SK-N-DZ (cell line): ENCODE measurements around the gene DNAJB14.
A peak's percentile ranks its signal among the peaks of the same experiment; 100 is the strongest.

Experiments used
- DNase-seq: peaks from one replicate; pipeline ENCODE4 v3.0.0-alpha.2; 2015; ENCODE audit warnings: low spot score

Gene DNAJB14

DNA sequence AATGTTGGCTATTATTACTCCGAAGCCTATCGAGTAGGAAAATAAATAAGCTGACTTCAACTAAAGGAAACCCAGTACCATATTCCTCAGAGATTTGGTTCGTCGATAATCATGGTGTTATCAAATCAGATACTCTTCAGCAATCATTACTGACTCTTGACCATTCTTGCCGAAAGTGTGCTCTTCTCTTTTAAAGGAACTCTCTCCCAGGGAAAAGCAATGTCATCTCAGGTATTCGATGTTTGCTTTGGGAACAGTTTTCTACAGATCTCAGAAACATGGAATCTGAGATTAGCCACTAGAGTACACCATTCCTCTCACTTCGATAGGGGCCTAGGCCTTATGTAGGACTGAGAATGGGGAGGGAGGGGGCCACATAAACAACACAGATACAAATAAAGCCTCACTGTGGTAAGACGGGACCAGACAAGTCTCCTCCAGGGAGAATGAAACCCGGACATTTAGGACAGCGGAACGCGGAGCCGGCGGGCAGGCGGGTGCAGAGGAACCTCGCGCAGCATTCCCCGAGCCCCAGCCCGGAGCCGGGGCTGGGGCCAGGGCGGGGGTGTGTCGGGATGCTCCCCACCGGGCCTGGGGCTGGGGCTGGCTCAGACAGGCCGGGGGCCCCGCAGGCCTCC lies 581 bp downstream of the DNAJB14 start:
- DNase-seq: peak; percentile 18

DNA sequence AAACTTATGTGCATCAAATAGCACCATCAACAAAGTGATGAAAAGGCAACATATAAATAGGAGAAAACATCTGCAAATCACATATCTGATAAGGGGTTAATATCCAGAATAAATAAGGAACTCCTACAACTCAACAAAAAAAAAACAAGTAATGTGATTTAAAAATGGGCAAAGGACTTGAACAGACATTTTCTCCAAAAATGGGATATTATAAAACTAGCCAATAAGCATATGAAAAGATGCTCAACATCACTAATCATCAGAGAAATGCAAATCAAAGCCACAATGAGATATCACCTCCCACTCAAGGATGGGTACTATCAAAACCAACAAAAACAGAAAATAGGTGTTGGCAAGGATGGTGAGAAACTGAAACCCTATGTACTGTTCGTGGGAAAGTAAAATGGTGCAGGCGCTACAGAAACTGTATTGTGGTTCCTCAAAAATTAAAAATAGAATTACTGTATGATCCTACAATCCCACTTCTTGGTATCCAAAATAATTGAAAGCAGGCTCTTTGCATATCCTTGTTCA lies 2.4 kb downstream of the DNAJB14 start:
- DNase-seq: no peak

DNA sequence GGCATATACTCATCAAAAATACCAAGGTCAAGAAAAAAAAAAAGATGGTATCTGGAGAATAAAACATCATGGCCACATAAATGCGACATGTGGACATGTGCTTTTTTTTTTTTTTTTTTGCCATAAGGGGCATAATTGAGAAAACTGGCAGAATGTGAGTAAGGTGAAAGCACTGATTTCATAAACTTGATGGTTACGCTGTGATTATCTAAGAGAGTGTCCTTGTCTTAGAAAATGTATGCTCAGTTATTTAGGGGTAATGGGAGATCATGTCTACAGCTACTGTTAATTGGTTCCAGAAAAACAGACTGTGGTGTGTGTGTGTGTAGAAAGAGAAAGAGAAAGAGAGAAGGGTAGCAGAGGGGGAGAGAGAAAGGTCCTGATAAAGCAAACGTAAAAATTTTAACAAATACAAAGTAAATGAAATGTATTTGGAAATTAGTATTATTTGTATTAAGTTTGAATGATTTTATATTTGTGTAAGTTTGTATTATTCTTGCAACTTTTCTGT lies 8.1 kb downstream of the DNAJB14 start:
- no peak for DNase-seq

DNA sequence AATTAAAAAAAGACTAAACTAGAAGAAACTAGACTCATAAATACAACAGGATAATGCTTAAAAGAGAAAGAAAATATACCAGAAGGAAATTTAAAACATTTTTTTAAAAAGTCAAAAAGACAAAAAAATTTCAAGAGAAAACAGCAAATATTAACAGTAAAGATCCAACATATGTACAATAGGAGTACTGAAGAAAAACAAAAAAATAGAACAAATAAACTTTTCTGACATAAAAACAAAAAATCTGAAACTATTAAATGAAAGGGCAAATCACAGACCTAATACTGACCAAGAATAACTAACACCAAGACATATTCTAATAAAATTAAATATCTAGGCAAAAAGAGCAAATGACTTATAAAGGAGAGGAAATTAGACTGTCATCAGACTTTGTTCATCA lies 11.5 kb downstream of the DNAJB14 start:
- DNase-seq: no peak

DNA sequence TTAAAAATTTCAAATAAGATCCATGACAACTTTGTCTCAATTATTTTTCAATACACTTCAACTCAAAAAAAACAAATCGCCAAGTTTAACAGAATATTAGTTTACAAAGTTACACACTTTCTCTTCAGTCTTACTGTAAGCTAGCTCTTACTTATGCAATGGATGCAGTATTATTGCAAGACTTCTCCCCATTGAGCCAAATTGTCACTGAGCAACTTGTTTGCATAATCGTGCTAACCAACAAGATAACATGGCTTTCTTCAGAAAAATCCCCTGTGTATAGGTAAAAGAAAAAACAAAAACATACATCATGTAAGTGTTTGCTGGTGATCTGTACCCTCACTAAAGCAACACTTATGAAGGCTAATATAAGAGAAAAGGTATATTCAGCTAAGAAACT lies 18.9 kb downstream of the DNAJB14 start:
- no peak for DNase-seq

DNA sequence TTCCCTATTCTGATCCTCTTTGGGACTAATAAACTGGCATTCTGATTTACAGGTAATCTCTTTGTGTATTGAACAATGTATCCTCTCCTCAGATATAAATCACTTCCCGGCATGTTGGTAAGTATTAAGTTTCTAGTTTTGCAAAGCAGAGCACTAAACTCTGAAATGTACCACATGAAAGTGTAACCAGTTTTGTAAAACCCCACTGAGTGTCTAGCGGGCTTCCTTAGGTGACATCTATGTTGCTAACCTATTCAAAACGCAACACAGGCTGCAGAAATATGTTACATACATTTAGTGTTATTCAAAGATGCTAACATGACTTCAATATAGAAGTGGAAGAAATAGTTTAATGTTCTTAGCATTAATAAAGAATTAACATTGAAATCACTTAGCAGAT lies 25.2 kb downstream of the DNAJB14 start:
- DNase-seq: no peak

DNA sequence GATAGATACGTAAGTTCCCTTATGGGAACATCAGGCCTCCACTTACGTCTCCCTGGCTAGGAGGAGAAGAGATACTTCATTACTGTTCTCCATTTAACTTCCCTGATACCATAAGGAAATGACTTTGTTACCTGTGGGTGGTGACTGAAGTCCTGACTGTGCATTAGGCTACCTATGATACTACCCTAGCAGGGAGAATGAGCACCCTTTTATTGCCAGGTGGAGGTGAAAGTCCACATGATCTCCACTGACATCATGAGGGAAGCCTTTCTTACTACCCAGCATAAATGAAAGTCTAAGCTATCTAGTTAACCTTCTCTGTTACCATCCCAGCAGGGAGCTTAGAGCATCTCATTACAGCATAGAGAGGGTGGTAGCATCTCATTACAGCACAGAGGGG lies 27.8 kb downstream of the DNAJB14 start:
- DNase-seq: no peak

DNA sequence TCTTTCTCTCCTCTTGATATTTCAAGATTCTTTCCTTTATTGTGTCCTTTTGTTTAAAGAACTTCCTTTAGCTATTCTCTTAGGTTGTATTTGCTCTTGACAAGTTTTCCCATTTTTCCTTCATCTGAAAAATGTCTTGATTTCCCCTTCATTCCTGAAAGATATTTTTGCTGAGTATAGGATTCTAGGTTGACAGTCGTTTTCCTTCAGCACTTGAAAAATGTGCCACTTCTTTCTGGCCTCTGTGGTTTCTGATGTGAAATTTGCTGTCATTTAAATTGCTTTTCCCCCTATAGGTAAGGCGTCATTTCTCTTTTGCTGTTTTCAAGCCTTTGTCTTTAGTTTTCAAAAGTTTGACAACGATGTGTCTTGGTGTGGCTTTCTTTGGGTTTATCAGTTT lies 28.8 kb downstream of the DNAJB14 start:
- no peak for DNase-seq

DNA sequence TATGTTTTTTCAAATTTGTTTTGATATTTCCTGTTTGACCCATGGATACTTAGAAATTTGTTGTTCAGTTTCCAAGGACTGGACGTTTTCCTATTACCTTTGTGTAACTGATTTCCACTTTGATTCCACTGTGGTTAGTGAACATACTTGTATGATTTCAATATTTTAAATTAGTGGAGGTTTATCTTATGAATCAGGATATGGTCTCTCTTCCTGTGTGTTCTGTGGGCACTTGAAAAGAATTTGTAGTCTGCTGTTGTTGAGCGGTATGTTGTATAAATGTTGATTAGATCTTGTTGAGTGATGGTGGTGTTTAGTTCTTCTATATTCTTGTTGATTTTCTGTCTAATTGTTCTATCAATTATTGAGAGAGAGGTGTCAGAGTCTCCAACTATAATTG lies 31.0 kb downstream of the DNAJB14 start:
- DNase-seq: no peak

DNA sequence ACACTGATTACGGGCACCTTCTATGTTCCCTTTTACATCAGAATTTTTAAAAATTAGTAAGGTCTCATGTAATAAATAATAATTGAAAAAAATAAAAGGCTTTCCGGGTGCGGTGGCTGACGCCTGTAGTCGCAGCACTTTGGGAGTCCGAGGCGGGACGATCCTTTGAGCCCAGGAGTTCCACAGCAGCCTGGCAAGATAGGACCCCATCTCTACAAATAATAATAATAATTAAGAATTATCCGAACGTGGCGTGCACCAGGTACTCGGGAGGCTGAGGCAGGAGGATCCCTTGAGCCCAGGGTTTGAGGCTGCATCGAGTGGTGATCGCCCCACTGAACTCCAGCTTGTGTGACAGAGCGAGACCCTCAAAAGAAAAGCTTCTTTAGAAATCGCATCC lies 51.4 kb downstream of the DNAJB14 start:
- no peak for DNase-seq

DNA sequence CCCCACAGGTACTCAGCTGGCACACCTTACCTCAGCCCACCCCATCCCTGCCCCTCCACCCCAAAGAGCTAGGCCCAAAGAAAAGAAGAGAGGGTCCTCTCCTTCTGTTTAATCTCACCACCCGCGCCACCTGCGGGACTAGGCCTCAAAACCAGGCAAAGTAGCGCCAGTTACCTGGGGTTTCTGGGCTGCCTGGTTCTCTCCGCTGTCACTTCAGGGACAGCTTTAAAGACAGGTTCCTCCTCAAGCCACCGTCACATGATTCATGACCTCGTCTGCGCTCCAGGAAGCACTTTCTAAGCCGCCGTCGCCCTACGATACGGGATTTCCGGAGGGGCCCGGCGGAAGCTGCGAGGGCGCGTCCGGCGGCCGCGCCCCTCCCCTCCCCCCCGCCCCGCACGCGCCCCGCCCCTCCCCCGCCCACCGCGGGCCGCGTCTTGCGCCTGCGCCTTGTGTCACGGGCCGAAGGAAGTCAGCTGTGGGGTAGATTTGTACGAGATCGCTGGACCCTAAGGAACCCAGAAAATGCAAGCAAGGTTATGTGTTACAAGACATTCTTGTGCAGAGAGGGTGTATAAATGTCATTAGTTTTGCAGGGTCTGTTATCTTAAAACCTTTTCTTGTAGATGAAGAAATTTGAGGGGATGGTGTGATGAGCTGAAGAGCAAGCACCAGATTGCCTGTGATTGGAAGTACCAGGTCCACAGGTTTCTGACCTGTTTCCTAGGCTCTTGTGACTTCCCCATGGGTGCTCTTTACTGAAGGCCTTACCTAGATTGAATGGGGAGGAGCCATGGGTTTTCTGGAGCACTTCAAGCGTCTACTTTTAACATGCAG lies 52.0 kb downstream of the DNAJB14 start, which contains the start of gene LAMTOR3:
Gene LAMTOR3, minus strand, starts transcription at position 267 of the 837 bp plus-strand sequence. CDS start 464 bp downstream, outside the sequence.
- peak; percentile 87 for DNase-seq

DNA sequence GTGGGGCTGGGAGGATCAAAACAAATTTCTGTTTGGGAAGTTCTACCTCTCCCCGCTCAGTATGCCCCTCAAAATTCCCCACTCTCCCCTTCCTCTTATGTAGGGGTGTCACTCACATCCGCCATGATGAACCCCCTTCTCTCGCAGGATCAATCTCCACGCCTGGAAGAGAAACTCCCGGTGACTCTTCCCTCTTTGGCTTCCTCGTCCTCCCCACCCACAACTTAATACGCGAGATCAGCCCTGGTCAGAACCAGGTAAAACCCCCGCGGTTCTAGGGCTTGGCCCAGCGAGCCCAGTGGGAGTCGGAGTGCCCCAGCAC lies 52.6 kb downstream of the DNAJB14 start:
- DNase-seq: peak; percentile 1

DNA sequence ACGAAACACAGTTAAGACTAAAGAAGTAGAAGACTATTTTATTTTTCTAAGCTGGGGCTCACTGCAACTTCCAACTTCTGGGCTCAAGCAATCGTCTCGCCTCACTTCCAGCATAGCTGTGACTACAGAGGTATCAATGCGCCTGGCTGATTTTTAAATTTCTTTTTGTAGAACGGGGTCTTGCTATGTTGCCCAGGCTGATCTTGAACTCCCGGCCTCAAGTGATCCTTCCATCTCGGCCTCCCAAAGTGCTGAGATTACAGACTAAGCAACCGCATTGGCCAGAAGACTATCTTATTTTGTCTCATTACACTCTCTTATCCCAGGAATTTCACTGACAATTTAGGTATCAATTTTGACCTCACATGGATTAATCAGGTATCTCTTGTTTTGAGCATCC lies 53.4 kb downstream of the DNAJB14 start:
- DNase-seq: no peak

DNA sequence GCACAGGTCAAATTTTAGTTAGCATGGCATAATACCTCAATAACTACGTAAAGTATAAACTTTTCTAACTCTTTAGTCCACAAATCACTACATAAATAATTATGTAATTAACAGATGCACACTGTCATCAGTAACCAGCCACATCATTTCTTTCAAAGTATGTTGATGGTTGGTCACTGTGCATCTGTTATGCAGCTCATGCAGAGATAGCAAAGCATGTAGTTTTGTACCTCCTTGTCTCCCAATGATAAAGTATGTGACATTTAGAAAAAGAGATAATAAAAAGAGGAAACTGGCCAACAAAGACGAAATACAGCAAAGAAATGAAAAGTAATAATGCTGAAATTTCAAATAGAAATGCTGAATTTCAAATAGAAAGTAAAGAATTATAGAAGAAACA lies 55.1 kb downstream of the DNAJB14 start:
- DNase-seq: no peak

DNA sequence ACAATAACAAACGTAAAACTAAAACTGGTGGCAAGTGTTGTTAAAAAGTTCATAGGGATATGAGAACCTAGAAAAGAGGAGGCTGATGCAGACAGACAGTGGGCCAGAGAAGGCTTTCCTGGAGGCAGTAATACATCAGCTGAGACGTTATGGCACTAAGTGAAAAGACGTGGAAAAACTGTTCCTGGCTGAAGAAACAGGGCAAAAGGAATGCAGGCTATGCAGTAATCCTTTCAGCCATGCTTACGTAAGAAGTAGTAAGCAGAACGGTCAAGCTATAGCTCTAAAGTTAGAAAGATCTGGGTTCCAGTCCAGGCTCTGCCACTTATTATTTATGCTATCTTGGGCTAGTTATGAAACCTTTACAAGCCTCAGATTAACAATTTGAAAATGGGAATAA lies 58.6 kb downstream of the DNAJB14 start:
- DNase-seq: no peak

DNA sequence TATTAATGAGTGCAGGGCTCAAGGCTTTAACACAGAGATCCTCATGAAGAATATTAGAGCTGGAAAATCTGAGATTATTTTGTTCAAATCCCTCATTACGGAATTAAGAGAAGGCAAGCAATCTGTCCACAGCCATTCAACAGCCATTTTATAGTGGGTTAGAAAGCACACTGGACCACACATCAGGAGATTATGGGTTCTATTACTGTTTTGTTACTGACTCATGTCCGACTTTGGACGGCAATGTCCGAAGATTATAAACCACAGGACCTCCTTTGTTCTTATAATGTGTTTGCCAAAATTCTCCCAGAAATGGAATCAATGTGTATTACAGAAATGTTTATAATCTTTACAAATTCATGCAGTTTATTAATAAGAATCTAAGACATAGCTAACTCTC lies 60.3 kb downstream of the DNAJB14 start:
- DNase-seq: no peak

DNA sequence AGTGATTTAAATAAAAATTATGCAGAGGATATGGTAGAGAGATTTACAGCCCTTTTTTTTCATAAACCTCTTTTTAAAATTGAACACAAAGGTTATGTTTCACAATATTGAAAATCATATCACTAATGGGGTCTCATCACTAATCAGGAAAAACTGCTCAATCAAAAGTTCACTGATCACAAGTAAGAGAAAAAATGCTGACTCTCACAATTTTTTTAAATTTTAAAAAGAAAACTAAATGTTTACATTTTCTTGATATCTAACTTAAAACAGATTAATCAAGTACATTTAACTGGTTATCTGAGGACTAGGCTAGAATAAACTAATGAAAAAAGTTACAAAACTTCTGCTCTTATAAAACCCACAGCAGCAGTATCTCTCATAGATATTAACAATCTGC lies 60.7 kb downstream of the DNAJB14 start:
- DNase-seq: no peak

DNA sequence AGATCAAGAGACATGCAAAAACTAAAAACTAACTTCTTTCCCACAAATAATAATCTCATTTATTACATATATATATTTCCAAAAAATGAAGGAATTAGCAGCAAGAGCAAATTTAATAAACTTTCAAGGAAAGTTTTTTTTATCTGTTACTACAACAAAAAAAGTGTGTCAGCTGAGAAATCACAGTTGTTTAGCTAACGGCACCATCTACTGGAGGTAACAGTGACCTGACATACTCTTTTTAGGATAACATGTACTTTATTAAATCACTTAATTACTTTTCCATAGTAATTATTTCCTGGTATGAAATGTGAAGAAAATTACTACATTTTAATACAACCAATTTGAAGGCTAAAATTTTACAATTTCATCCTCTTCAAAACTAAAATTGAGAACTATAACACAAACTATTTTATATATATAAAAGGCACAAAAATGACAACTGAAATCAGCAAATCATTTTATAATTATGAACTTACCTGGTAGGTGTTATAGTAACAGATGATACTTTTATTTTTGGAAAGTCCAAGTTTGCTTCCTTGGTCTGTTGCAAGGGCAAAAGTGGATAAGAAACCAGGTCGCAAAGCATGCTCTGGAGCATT lies 61.3 kb downstream of the DNAJB14 start:
- peak; percentile 9 for DNase-seq

DNA sequence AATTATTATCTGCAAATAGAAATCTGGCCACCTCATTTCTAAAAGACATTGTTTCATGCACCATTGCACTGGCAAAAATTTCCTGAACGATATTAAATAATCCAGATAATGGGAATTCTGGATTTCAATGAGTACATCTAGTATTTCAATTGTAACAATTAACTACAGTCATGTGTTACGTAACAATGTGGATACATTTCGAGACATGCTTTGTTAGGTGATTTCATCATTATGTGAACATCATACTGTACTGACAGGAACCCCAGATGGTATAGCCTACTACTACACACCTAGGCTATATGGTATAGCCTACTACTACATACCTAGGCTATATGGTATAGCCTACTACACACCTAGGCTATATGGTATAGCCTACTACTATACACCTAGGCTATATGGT lies 67.0 kb downstream of the DNAJB14 start:
- DNase-seq: no peak

DNA sequence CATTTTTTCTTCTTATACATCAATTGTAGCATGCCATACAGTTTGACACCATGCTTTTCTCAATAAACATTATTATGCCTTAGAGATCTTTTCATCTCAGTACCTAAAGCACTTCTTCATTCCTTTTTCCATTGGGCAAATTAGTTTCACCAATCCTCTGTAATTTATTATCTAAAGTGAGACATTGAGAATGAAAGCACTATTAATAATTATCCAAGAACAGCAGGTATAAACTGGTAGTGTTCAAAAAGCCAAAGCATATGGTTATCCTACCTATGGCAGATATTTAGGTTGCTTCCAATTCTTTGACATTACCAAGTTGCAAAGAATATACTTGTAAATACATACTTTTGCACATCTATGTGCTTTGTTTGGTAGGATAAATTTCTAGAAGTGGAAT lies 67.8 kb downstream of the DNAJB14 start:
- no peak for DNase-seq

DNA sequence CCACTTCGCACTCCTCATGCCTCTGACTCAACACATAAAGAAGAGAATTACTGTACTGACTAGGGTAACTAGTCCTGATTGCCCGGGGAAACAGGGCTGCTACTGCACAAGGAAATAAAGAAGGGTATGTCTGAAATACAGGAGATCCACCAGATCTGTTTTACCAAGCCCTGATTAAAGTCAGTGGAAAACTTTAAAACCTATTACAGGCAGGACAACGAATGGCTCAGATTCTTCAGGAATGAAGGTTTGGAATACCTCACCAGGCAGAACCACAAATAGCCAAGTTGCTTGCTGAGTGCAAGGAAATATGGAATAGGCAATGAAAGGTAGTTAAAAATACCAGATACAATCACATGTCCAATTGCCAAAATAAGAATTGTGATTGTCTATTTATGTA lies 69.5 kb downstream of the DNAJB14 start:
- DNase-seq: no peak

DNA sequence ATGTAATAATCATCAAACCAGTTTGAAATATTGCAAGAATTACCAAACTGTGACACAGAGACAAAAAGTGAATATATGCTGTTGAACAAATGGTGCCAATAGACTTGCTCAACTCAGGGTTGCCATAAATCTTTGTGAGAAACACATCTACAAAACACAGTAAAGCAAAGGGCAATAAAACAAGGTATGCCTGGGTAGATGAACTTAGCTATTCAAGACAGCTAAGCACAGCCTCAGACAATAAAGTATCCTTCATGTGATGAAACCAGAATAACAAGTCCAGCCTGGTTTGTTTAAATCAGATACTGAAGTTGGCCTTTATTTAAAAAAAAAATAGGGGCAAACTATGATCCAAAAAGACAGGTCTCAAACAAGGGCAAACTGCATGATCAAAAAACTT lies 71.3 kb downstream of the DNAJB14 start:
- no peak for DNase-seq

DNA sequence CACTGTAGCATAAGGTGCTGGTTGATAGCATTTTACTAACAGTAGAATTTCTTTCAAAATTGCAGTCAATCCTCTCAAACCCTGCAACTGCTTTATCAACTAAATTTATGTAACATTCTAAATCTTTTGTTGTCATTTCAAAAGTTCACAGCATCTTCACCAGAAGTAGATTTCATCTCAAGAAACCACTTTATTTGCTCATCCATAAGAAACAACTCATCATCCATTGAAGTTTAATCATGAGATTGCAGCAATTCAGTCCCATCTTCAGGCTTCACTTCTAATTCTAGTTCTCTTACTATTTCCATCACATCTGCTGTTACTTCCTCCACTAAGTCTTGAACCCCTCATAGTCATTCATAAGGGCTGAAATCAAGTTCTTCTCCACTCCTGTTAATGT lies 73.8 kb downstream of the DNAJB14 start:
- no peak for DNase-seq
